Measurements from ENCODE around the gene NISCH. TPM values are rescaled to one million over a fixed set of nuclear protein-coding genes. Genes with fewer than 3 reads are reported as not detected.

The NISCH gene
- polyA plus RNA-seq, 3 donors = 80.0 to 97.7 (median 88.3) TPM

- DNase-seq (ENCODE audit: low read depth in 3 of 3, low spot score in 2 of 3) = no peak
These were observed 51.0 kb downstream of the NISCH start for GRCh38 chr3:52506266-52506966.

GRCh38 chr3:52507359-52507758, 52.0 kb downstream of the NISCH start:
- no peak for DNase-seq (ENCODE audit: low read depth in 3 of 3, low spot score in 2 of 3)

- no peak for DNase-seq (ENCODE audit: low read depth in 3 of 3, low spot score in 2 of 3)
These were observed 54.4 kb downstream of the NISCH start for GRCh38 chr3:52509753-52510328.

DNA sequence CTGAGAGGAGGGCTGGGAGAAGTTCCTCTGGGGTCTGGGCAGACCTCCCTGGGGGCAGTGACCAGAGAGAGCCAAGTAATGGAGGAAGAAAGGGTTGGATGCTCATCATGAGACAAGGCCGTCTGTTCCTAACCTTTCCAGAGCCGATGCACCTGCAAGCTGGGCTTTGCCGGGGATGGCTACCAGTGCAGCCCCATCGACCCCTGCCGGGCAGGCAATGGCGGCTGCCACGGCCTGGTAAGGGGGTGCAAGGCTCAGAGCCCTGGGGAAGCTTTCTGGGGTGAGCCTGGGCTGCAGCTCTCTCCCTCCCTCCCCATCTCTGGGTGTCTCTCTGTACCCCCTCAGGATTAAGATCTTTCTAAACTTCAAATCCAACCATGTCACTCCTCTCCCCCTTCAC, 56.1 kb downstream of the NISCH start:
- no peak for DNase-seq (ENCODE audit: low read depth in 3 of 3, low spot score in 2 of 3)

DNA sequence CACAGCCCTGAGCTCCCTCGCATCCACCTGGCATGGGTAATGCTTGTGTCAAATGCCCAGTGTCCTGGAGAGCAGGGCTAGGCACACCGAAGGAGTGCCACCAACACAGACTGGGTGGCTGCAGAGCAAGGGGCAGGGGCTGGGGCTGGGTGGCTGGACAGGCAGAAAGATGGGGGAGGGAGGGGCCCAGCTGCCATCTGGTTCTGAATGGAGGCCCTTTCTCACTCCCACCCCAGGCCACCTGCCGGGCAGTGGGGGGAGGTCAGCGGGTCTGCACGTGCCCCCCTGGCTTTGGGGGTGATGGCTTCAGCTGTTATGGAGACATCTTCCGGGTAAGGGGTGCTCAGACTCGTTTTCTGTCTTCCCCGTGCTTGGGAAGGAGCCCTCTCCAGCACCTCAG, 56.7 kb downstream of the NISCH start:
- DNase-seq (ENCODE audit: low read depth in 3 of 3, low spot score in 2 of 3) = no peak

DNA sequence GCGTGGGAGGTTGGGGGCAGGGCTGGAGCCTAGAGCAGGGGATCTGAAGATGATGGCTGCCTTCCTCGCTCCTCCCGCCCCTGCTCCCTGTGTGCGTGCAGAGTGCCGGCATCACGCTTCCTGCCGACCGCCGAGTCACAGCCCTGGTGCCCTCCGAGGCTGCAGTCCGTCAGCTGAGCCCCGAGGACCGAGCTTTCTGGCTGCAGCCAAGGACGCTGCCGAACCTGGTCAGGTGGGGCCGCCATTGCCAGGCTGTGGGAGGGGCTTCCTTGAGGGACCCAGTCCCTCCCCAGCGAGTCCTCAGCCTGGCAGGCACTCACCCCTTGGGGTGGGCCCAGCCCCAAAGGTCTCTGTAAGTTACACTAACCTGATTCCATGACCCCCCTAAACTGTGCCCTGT, 57.3 kb downstream of the NISCH start:
- no peak for DNase-seq (ENCODE audit: low read depth in 3 of 3, low spot score in 2 of 3)

GRCh38 chr3:52513281-52513680, 57.9 kb downstream of the NISCH start:
- DNase-seq (ENCODE audit: low read depth in 3 of 3, low spot score in 2 of 3) = no peak

DNA sequence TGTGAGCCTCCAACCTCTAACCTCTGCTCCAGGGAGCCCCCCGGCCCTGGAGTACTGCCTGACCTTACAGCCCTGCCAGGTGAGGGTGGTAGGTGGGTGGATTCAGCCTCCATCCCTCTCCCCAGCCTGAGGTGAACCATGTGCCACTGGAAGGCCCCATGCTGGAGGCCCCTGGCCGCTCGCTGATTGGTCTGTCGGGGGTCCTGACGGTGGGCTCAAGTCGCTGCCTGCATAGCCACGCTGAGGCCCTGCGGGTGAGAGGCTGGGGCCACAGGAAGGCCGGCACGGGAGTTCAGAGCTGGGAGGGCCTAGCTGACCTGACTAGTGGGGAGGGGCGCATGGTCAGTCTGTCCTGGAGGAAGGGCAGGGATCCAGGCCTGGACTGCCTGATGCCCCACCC, 59.2 kb downstream of the NISCH start:
- no peak for DNase-seq (ENCODE audit: low read depth in 3 of 3, low spot score in 2 of 3)

GRCh38 chr3:52515192-52515591, 59.8 kb downstream of the NISCH start:
- DNase-seq (ENCODE audit: low read depth in 3 of 3, low spot score in 2 of 3) = no peak

GRCh38 chr3:52516509-52517195, 61.2 kb downstream of the NISCH start:
- no peak for DNase-seq (ENCODE audit: low read depth in 3 of 3, low spot score in 2 of 3)

GRCh38 chr3:52517796-52518722, 62.7 kb downstream of the NISCH start:
- DNase-seq (ENCODE audit: low read depth in 3 of 3, low spot score in 2 of 3) = no peak

- DNase-seq (ENCODE audit: low read depth in 3 of 3, low spot score in 2 of 3) = no peak
These were observed 63.5 kb downstream of the NISCH start for GRCh38 chr3:52518723-52519444.

GRCh38 chr3:52519445-52520140, 64.2 kb downstream of the NISCH start:
- no peak for DNase-seq (ENCODE audit: low read depth in 3 of 3, low spot score in 2 of 3)

GRCh38 chr3:52520141-52520667, 64.8 kb downstream of the NISCH start:
- no peak for DNase-seq (ENCODE audit: low read depth in 3 of 3, low spot score in 2 of 3)

DNA sequence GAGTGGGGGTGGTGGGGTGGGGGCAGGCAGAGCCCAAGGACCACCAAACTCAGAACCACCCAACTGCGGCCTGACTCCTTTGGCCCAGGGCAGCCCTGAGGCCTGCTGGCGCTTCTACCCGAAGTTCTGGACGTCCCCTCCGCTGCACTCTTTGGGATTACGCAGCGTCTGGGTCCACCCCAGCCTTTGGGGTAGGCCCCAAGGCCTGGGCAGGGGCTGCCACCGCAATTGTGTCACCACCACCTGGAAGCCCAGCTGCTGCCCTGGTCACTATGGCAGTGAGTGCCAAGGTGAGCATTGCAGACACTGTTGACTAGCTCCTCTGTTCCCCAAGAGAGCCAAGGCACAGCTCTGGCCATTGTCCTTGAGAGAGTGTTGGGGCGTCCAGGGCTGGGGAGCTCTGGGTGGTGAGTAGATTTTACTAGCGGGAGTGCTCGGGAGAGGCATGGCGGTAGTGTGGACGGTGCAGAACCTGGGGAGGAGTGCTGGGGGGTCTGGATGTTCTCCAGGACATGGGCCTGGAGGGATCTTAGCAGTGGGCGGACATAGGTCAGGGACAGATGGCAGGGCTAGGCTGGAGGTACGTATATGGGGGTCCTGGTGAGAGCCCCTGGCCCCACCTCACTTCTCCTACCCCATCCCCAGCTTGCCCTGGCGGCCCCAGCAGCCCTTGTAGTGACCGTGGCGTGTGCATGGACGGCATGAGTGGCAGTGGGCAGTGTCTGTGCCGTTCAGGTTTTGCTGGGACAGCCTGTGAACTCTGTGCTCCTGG, 65.5 kb downstream of the NISCH start:
- no peak for DNase-seq (ENCODE audit: low read depth in 3 of 3, low spot score in 2 of 3)

DNA sequence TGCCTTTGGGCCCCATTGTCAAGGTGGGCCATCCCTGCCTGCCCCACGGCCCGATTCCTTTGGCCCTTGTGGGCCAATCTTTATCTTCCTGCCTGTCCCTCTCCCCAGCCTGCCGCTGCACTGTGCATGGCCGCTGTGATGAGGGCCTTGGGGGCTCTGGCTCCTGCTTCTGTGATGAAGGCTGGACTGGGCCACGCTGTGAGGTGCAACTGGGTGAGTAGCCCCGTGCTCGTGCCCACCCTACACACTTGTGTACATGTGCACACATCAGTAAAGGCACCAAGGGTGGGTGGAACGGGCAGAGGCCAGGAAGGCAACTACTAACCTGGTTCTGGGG, 66.1 kb downstream of the NISCH start:
- DNase-seq (ENCODE audit: low read depth in 3 of 3, low spot score in 2 of 3) = no peak

- no peak for DNase-seq (ENCODE audit: low read depth in 3 of 3, low spot score in 2 of 3)
These were observed 66.7 kb downstream of the NISCH start for GRCh38 chr3:52521881-52522650.

- DNase-seq (ENCODE audit: low read depth in 3 of 3, low spot score in 2 of 3) = no peak
These were observed 67.3 kb downstream of the NISCH start for GRCh38 chr3:52522651-52523251.

Measured in right renal cortex interstitium (tissue), 3 donors.